ENCODE data around the gene C10orf67.
"Not testable (repeated sequence)": the region's sequence is repeated elsewhere in the genome, so short reads cannot be mapped to it uniquely, and the experiment has no call there.

Gene C10orf67

DNA sequence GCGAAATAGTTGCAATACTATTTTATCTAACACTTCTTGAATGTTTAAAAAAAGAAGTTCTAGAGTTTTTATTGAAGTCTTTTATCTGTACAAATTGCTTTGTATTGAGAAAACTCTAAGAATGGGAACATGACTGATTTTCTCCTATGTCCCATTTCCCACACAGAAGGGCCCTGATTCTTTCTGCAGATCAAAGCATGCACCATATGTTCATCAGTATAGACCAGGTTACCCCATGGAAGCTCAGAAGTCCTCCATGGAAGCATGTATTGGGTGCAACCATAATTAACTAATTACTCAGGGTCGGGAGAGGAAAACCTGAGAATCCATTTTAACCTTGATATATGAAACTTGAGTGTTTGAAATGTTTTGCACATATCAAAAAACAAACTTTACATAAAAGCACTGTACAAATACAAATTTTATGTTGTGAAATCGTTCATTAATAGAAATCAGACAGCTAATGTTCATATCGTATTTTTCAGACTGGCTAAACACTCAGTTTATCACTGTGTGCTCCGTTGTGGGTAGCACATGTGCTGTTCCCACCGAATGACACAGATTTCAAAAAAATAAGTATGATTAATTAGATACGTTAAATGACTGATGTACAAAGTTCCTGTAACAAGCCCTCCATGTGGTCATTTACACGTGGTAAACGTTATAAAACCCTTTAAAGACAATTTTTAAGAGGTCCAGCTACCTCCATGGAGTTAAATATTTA lies 81.0 kb downstream of the C10orf67 start:
- DNase-seq (ENCODE audit: low read depth) = no peak

DNA sequence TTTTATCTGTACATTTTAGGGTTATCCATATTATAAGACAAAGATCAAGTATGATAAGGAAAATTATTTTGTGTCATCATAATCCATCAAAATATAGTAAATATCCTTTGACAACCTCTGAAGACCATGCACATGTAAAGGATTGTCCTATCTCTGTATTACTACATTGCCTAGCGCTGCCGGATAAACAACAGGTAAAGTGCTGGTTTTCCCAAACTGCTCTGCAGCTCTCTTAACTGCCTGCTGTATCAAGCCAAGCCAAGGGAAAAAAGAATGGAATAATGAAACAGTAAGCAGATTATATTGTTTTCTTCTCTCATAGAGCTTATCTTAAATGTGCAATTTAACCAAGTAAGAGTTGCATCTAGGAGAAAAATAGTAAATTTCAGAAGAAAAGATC lies 81.7 kb downstream of the C10orf67 start:
- DNase-seq (ENCODE audit: low read depth) = no peak

DNA sequence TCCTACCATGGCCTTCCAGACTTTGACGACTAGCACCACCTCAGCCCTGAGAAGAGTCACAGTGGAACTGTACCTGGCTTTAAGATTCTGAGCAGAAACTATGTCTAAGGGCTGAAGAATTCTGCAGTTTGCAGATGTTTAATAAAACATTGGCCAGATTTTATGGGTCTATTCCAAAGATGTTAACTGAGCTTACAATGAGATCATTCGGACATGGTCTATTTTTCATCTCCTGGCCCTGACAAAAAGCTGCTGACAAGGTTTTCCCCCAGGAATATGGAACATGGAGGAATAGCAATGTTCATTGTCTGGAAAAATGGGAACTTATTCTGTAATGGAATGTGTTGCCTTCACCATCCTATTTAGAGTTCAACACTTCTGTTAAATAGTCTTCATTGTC lies 86.1 kb downstream of the C10orf67 start:
- no peak for DNase-seq (ENCODE audit: low read depth)

DNA sequence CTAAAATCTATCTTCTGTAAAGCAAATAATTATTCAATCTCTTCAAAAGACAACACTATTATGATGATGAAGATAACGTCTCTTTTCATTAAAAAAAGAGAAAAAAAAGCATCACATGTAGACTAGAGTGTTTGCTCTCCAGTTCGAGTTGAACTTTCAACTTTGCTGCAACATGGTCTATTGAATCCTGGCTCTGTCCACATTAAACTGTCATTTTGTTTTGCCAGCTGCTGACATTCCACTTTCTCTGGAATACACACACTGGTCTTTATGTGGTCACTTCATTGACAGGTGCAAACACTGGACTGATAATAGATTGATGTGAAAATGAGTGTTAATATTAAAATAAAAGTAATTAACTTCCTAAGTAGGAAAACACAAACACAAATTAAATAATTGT lies 90.8 kb downstream of the C10orf67 start:
- DNase-seq (ENCODE audit: low read depth) = no peak

DNA sequence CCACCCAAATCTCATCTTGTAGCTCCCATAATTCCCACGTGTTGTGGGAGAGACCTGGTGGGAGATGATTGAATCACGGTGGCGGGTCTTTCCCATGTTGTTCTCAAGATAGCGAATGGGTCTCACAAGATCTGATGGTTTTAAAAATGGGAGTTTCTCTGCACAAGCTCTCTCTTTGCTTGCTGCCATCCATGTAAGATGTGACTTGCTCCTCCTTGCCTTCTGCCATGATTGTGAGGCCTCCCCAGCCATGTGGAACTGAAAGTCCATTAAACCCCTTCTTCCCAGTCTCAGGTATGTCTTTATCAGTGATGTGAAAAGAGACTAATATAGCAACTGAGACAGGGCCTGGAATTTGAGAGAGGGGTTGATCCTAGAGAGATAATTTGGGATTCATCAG lies 91.7 kb downstream of the C10orf67 start:
- not testable (repeated sequence) for DNase-seq (ENCODE audit: low read depth)

DNA sequence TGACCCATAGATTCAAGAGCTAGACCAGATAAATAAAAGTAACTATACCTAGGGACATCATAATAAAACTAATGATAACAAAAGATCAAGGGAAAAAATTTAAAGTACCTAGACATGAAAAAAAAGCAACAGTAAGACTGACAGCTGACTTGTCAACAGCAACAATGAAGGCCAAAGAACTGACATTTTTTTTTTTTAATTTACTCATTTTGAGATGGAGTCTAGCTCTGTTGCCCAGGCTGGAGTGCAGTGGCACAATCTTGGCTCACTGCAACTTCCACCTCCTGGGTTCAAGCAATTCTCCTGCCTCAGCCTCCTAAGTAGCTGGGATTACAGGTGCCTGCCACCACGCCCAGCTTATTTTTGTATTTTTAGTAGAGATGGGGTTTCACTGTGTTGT lies 102.8 kb downstream of the C10orf67 start:
- DNase-seq (ENCODE audit: low read depth) = not testable (repeated sequence)

DNA sequence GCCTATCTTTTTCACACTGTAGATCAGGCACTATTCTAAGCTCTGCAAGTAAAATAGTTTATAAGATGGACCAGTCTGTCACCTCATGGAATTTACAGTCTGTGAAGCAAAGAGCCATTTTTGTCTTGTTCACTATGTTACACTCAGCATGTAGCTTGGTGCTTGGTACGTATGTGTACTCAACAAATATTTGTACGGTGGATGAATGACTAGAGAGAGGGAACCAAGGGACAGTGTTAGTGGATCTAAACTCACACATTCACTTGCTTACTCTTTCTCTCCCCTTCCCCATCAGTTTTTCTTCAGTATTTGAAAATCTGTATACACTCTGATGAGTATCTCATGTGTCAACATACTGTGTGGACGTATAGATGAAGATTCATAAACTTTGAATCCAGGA lies 106.6 kb downstream of the C10orf67 start:
- no peak for DNase-seq (ENCODE audit: low read depth)

DNA sequence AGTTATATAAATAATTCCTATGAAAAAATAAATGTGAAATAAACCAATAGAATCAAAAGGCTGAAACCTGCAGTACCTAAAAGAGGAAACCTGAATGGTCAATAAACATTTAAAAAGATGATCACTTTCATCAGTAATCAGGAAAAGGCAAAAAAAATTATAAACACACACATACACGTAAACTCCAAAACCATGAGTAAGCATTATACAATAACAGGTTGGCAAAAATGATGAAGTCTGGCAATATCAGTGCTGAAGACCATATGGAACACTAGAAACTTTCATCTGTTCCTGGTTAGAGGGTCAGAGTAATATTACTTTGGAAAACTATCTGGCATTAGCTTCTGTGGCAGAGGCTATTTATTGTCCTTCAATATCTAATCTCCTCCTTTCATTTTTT lies 114.0 kb downstream of the C10orf67 start:
- DNase-seq (ENCODE audit: low read depth) = no peak

DNA sequence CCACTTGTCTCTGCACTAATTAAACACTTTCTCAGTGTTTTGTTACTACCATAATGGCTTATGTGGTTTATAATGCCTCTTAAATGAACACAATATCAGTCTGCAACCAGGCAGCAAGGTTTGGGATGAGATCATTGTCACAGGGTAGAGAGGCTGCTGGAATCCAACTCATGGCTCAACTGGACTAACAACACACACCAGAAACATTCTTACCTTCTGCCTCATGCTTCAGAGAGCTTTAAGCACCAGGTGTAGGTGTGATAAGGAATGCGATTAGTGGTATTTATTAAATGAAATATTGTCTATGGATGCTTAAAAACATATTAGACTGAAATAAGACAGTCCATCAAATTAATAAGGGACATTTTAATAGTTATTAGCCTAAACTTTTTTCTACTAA lies 127.1 kb downstream of the C10orf67 start:
- DNase-seq (ENCODE audit: low read depth) = no peak

DNA sequence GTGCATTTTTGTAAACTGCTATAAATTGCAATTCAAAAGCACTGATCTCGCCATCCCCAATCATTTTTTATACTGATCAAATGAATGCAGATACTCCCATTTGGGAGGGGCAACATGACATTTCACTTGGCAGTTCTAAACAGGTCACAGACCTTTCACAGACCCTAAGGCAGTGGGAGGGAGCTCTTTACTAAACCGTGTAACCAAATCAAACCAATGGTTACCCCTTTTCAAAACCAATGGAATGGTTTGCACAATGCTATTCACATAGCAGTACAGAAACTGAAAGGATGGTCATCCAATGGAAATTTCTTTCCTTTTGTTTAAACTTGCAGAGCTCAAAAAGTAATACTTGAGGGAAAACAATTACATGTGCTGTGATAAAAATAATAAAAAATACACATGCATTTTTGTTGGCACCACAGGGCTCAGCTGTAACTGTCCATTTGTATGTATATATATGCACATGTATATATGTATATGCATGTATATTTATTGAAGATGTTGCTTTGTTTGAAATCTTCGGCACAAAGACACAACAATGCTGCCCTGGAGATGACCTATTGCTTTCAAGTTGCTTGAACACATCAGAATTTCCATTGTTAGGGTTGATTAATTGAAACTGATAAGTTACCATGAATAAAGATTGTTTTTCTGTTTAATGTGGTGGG lies 138.5 kb downstream of the C10orf67 start:
- no peak for DNase-seq (ENCODE audit: low read depth)

DNA sequence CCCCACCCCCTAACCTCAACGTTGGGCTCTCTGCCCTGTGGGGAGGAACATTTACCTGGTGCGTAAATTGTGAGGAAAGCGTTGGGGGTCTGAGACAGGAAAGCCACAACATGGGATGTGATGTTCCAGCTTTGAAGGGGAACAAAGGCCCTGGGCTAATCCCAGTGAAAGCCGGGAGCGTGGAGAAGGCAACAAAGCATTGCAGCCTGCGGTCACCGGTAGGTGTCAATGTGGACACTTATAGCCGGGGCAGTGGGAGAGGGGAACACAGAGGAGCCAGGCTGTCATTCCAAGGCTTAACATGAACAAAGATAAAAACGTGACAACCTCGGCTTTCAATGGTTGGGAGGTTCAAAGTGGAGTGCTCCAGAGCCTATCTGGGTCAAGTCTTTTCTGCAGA lies 139.8 kb downstream of the C10orf67 start:
- no peak for DNase-seq (ENCODE audit: low read depth)

DNA sequence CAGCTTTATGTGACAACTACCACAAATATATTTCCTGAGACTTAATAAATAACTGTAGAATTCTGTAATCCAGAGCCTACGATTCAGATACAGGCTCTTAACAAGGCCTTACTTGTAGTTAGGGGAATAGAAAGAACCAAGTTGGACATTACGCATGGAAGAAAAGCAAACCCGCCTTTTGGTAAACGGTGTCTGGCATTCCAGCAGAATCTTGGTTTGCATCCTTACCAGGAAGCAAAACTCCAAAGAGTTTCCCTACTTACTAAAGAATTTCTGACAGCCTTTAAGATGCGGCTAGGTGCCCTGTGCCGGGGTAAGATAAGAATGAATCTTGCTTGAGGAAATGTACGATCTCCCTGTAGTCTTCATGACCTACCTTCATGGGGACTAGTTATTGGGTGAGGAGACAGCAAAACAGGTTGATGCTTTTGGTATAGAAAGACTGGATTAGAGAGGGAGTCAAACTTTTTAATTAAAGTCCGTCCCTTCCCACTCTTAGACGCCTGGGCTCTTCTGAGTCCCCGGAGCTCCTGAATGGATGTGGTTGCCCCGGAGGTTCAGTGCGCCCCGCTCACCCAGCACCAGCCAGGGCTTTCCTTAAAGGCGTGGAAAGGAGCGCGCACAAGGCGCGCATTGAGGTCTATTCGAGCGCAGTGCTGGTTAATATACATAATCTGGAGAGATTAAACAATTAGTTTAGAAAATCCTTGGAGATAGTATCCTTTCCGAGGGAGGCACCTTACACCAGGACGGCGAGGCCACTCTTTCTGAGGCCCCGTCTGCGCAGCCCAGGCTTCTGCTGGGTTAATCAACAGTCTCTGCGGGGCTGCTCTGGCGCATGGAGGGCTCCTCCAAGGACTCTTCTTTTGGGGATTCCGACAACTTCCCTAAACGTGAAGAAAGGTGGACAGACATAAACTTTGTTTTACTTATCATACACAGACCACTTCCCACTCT lies 140.9 kb downstream of the C10orf67 start:
- DNase-seq (ENCODE audit: low read depth) = no peak

DNA sequence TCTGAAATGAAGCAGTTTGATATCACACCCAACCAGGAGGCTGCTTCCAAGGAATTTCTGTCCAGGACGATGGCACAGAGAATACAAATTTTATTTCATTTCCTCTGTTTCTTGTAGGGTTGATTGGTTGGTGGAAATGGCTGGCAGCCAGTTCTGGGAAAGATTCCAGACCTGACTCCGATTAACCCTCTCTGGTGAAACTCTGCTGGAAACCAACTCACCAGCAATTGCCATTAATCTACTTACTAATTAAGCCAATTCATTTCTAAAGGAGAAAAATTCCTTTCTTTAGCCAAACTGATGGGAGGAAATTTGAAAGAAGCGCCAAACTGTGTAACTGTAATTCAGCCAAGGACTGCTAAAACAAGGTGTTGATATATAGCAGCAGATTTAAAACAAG lies 141.8 kb downstream of the C10orf67 start:
- DNase-seq (ENCODE audit: low read depth) = no peak

DNA sequence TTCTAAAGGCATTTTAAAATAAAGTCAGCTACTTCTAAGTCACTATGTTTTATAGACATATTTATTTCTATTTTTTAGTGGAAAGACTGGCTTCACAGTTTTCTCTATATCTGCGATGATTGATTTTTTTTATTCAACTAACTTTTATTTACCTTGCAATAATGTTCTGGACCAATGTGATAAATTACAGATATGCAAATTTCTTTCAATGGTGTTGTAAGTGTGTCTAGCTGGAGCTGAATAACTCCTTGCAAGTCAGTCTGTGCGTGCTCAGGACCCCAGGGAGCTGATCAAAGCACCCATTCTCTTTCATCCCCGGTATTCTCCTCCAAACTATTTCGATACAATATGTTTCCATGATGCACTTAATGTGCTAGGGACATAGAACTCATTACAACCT lies 142.8 kb downstream of the C10orf67 start:
- DNase-seq (ENCODE audit: low read depth) = no peak

DNA sequence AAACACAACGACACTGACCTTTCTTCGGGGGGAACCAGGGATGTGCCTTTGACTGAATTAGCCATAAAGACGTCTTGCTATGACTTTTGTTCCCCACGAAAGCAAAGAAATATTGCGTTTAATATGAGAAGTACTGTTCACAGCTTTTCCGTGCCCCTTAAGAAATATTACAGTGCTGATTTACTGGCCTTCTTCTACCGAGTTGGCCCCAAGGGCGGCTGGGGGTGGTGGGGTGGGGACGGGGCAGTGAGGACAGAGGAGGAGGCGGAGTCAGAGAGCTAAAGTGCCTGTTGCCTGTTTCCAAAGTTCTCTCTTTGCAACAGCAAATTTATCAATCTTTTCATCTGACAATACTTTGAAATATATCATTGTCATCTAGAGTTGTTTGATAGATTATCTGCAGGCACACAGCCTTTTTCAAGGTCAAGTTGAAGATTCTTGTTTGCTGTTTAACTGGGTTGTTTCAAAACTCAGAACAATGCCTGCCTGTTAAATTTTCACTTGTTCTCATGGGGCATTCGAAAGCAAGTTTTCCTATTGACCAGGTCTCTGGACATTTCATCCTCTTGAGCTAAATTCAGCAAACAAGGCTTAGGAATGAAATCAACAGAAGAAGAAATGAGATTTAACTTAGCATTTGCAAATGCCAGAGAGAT lies 143.5 kb downstream of the C10orf67 start:
- no peak for DNase-seq (ENCODE audit: low read depth)

DNA sequence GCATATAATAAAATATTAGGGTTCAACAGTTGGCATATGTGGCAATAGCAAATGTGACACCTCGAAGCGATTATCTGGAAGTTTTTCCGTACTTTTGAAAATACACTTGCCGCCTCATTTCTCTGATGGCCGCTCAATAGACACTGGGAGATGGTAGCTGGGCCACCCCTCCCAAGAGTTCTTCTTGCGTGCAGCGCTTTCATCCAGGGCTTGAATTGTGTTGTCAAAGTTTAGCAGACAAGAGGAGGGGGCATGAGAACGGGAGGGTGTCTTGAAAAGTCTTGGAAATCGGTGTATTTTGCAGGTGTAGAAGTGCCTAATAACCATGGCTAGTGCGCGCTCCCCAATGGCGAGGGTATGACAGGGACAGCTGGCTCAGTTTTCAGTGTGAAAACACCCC lies 144.0 kb downstream of the C10orf67 start:
- no peak for DNase-seq (ENCODE audit: low read depth)

DNA sequence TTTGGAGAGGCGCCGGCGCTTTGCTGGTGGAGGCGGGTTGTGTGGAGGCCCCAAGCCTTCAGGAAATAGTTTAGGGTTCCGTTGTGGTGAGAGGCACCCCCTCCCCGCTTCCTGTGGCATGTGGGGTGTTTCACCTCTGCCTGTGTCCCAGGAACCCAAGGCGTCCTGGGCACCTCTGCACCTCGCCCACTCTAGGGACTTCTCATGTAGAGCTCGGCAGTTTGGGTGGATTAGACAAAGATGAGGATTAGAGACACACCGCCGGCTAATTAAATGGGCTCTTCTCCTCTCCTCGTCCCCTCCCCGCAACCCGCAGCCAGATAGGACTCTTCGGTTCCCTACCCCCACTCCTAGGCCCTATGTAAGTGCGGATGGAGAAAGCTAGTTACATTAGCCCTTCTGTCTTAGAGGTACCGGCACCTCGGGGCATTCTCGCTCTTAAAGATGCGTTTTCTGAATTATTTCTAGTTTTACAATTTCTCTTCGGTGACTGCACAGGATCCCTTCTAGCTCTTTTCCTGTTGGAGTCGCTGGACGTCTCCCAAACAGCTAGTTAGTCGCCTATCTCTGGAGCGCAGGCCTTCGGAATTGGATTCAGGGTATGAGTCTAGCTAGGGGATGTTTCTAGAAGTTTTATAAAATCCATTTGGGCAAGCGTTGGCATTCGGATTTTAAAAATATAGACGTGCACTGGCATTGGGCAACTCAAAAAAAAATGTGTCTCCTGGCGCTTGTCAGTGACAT lies 144.7 kb downstream of the C10orf67 start:
- no peak for DNase-seq (ENCODE audit: low read depth)

DNA sequence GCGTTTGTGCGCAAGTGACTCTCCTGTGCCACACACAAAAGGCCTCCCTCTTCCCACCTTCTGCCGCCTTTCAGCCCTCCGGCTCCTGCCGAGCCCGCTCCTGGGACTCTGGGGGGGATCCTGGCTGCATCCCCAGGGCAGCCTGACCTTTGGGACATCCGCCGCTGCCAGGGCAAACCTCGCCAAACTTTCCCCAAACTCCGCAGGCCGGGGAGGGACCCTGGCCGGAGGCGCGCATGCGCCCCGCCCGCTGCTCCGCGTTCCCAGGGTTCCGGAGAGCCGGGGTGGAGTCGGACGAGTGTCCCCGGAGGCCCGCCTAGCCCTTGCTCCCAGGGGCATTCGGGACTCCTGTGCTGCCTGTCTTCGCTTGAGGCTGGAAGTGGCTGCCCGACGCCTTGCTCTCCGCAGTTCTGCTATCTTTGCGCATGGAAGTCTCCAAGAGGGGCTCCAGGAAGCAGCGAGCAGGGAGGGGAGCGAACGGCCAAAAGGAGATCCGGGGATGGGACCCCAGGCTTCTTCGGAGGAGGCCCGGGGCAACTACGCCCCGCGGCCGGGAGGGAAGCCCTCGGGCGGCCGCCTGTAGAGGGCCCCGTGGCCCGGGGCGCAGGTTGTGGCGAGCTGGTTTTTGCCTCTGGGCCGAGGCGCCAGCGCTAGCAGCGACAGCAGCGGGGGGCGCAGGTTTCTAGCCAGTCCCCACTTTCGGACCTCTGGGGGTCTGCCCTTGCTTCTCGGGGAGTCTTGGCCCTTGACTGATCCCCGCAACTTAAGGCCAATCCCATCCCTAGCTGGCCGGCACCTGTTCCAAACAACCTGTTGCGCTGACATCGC lies 145.4 kb downstream of the C10orf67 start:
- DNase-seq (ENCODE audit: low read depth) = no peak

DNA sequence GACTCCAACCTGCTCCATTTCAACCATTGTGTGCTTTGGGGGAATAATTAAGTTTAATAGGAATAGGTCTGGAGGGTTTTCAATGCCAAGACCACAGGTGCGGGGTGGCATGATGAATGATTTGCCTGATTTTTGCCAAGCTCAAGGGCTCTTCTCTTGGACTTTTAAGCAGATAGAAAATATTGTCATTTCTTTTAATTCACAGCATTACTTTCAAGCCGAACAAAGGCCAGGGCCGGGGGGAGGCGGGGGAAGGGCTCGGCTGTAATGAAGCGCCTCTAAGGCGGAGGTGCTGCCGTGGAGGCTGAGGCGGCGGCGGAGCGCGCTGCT lies 146.0 kb downstream of the C10orf67 start:
- no peak for DNase-seq (ENCODE audit: low read depth)

DNA sequence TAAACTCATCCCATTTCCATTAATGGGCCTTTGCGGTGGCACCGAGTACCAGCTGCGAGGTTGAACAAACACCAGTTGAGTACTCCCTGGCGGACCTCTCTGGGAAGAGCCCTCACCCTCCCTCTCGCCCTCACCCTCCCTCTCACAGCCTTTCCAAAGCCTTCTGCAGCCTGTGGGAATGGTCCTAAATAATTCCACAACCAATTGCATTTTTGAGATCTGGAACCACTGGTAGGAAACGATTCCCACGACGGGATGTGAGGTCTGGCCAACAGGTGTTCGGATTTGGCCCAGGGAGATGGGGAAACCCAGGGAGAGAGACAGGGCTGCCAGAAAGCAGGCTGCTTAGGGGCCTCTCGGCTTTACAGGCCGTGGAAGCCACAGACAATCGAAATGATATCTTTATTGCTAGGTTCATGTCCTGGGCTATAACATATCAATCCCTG lies 147.2 kb downstream of the C10orf67 start:
- no peak for DNase-seq (ENCODE audit: low read depth)

DNA sequence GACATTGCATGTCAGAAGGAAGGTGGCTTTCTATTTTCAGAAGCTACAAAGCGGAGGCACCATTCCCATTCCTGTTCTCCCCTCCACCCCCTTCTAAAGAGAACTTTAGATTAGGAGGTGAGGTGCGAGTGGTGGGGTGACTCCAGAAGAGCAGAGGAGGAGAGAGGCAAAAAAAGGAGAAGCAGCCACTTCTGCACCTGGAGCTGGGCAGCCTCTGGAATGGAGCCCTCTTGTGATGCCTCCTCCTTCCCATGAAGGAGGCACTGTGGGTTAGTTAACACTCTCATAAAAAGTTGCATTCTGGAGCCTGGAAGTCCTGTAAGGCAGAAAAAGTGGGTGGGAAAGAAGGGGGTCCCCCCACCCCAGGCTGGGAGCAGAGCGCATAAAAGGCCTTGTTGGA lies 147.7 kb downstream of the C10orf67 start:
- no peak for DNase-seq (ENCODE audit: low read depth)

All from EH (cell line).